HCT116 (cell line): ENCODE results near the gene PPP2R5B. TPM values are rescaled to one million over a fixed set of nuclear protein-coding genes. Genes with fewer than 3 reads are reported as not detected.
A peak's percentile ranks its signal among the peaks of the same experiment; 100 is the strongest.

Experiments
- ATAC-seq: fragments of 200-7000 bp; cut with Tn5 transposase; 2 replicates; pipeline ENCODE4 v1.9.1; 2020; ENCODE audit warnings: mild to moderate bottlenecking, moderate library complexity
- BruUV-seq: library from RNA; stranded (reverse); fragments of 400-500 nt; replicated peaks from 2 replicates; lab custom pipeline; 2021; lab: Mats Ljungman, UMichigan
- CTCF ChIA-PET: fragments of 300-600 bp; sonication (Branson Sonifier 250); formaldehyde crosslinking; loops from one replicate; lab custom pipeline; 2021; ENCODE audit warnings: antibody characterized with exemption; lab: Charles Lee
- POLR2A ChIA-PET: fragments of 300-600, 350-600 bp; sonication (Branson Sonifier 250); formaldehyde crosslinking; loops from one replicate; lab custom pipeline; 2021; ENCODE audit warnings: antibody characterized with exemption; lab: Charles Lee
- RAD21 ChIA-PET, 2 experiments: fragments of 300-600 bp; sonication (Branson Sonifier 250); formaldehyde crosslinking; loops; one replicate each; lab custom pipeline; 2023; ENCODE audit warnings: low total read pairs in 2 of 2; ENCODE audit not compliant: uncharacterized antibody in 2 of 2, unreplicated experiment in 2 of 2, low non-redundant PET in 1 of 2; lab: Charles Lee
- DNase-seq: peaks from one replicate; pipeline ENCODE4 v3.0.0-alpha.2; 2010; ENCODE audit warnings: low read depth, low spot score
- H2AFZ ChIP-seq: fragments of 200-600 bp; shearing (Covaris generic), sonication (generic); 2 replicates; pipeline ENCODE4 v1.6.1; 2017; ENCODE audit warnings: low read depth, mixed run types, mixed read lengths, antibody characterized with exemption, low read length; ENCODE audit not compliant: poor library complexity, severe bottlenecking
- H3K27ac ChIP-seq: 2 replicates; pipeline ENCODE4 v1.5.1; 2012; ENCODE audit warnings: low read depth, low read length
- H3K27me3 ChIP-seq: fragments of 200-600 bp; sonication (generic); 2 replicates; pipeline ENCODE4 v1.6.1; 2016; ENCODE audit warnings: mixed run types, low read length, mixed read lengths; ENCODE audit not compliant: insufficient read depth
- H3K36me3 ChIP-seq, 2 experiments: fragments of 200-500 bp in 1 of 2; fragments of 200-600 bp in 1 of 2; sonication (Bioruptor generic) in 1 of 2; sonication (generic) in 1 of 2; 2 replicates each; pipeline versions ENCODE4 v1.5.1 to v1.6.1; 2014 to 2016; ENCODE audit warnings: low read length in 2 of 2, inconsistent platforms in 1 of 2, mixed read lengths in 1 of 2, mixed run types in 1 of 2; ENCODE audit not compliant: insufficient read depth in 2 of 2, control insufficient read depth in 1 of 2
- H3K4me1 ChIP-seq, 2 experiments: fragments of 200-600 bp in 1 of 2; sonication (generic) in 1 of 2; 2 replicates each; pipeline versions ENCODE4 v1.5.1 to v1.6.1; 2012 to 2017; ENCODE audit warnings: low read length in 2 of 2, inconsistent platforms in 1 of 2, mild to moderate bottlenecking in 1 of 2, mixed read lengths in 1 of 2, mixed run types in 1 of 2, moderate library complexity in 1 of 2; ENCODE audit not compliant: insufficient read depth in 2 of 2, control insufficient read depth in 1 of 2
- H3K4me2 ChIP-seq: fragments of 200-600 bp; sonication (generic); 2 replicates; pipeline ENCODE4 v1.6.1; 2017; ENCODE audit warnings: mixed run types, low read length, mixed read lengths
- H3K4me3 ChIP-seq, 2 experiments: fragments of 200-600 bp in 1 of 2; sonication (generic) in 1 of 2; replicated peaks in 1 of 2; 2 replicates each; pipeline ENCODE4 v1.5.1; 2011 to 2016; ENCODE audit warnings: low read length in 2 of 2, control low read depth in 1 of 2, low read depth in 1 of 2, mild to moderate bottlenecking in 1 of 2, mixed read lengths in 1 of 2, mixed run types in 1 of 2
- H3K79me2 ChIP-seq: fragments of 200-600 bp; sonication (generic); 2 replicates; pipeline ENCODE4 v1.6.1; 2017; ENCODE audit warnings: mild to moderate bottlenecking, mixed run types, low read length, moderate library complexity, mixed read lengths; ENCODE audit not compliant: insufficient read depth
- H3K9ac ChIP-seq: fragments of 200-600 bp; sonication (generic); 2 replicates; pipeline ENCODE4 v1.6.1; 2016; ENCODE audit warnings: low read length, mixed read lengths
- H3K9me2 ChIP-seq: fragments of 200-600 bp; sonication (generic), shearing (Covaris generic); 2 replicates; pipeline ENCODE4 v1.6.1; 2017; ENCODE audit warnings: mixed run types, mild to moderate bottlenecking, moderate library complexity; ENCODE audit not compliant: insufficient read depth
- H3K9me3 ChIP-seq, 2 experiments: fragments of 200-500 bp in 1 of 2; fragments of 200-600 bp in 1 of 2; sonication (Bioruptor generic) in 1 of 2; sonication (generic) in 1 of 2; 2 replicates each; pipeline ENCODE4 v1.6.1; 2014 to 2017; ENCODE audit warnings: low read length in 2 of 2, mixed read lengths in 2 of 2, inconsistent platforms in 1 of 2, low read depth in 1 of 2, mild to moderate bottlenecking in 1 of 2, mixed run types in 1 of 2, moderate library complexity in 1 of 2; ENCODE audit not compliant: control insufficient read depth in 1 of 2, insufficient read depth in 1 of 2
- H4K20me1 ChIP-seq: fragments of 200-600 bp; sonication (generic), shearing (Covaris generic); 2 replicates; pipeline ENCODE4 v1.6.1; 2017; ENCODE audit warnings: mixed run types, mild to moderate bottlenecking, moderate library complexity; ENCODE audit not compliant: insufficient read depth
- CTCF ChIP-seq, 3 experiments: fragments of 200-600 bp in 1 of 3; sonication (generic) in 1 of 3; IDR thresholded peaks in 2 of 3; conservative IDR thresholded peaks in 1 of 3; 2 replicates each; pipeline ENCODE4 v1.5.1; 2012 to 2017; ENCODE audit warnings: low read depth in 2 of 3, low read length in 2 of 3, antibody characterized with exemption in 1 of 3, borderline replicate concordance in 1 of 3, control low read depth in 1 of 3, mild to moderate bottlenecking in 1 of 3, mixed read lengths in 1 of 3, mixed run types in 1 of 3, moderate library complexity in 1 of 3; ENCODE audit not compliant: insufficient read depth in 1 of 3
- EGR1 ChIP-seq: IDR thresholded peaks from 2 replicates; pipeline ENCODE4 v1.6.1; 2012; ENCODE audit warnings: low read depth
- EZH2 ChIP-seq: fragments of 200-600 bp; sonication (generic); IDR thresholded peaks from 2 replicates; pipeline ENCODE4 v1.6.1; 2017; ENCODE audit warnings: antibody characterized with exemption, mixed run types
- EZH2phosphoT487 ChIP-seq: fragments of 200-600 bp; IDR thresholded peaks from 2 replicates; pipeline ENCODE4 v1.6.1; 2018; ENCODE audit warnings: antibody characterized with exemption, borderline replicate concordance
- JUND ChIP-seq: IDR thresholded peaks from 2 replicates; pipeline ENCODE4 v1.6.1; 2012
- MAX ChIP-seq: IDR thresholded peaks from 2 replicates; pipeline ENCODE4 v1.6.1; 2012
- POLR2AphosphoS5 ChIP-seq: IDR thresholded peaks from 2 replicates; pipeline ENCODE4 v1.6.1; 2011; ENCODE audit warnings: mild to moderate bottlenecking, low read depth, low read length, moderate library complexity
- RAD21 ChIP-seq: IDR thresholded peaks from 2 replicates; pipeline ENCODE4 v1.6.1; 2012; ENCODE audit warnings: low read depth, mild to moderate bottlenecking
- REST ChIP-seq: IDR thresholded peaks from 2 replicates; pipeline ENCODE4 v1.6.1; 2012; ENCODE audit warnings: low read depth
- SIN3A ChIP-seq: IDR thresholded peaks from 2 replicates; pipeline ENCODE4 v1.6.1; 2012; ENCODE audit warnings: low read depth
- SP1 ChIP-seq: IDR thresholded peaks from 2 replicates; pipeline ENCODE4 v1.6.1; 2012; ENCODE audit warnings: low read depth
- TCF7L2 ChIP-seq: IDR thresholded peaks from 2 replicates; pipeline ENCODE4 v1.7.0; 2011; ENCODE audit warnings: borderline replicate concordance, inconsistent platforms; ENCODE audit not compliant: insufficient read depth, insufficient read length; ENCODE audit errors: extremely low read depth
- YY1 ChIP-seq: IDR thresholded peaks from 2 replicates; pipeline ENCODE4 v1.6.1; 2011; ENCODE audit warnings: low read length, low read depth, moderate library complexity, mild to moderate bottlenecking; ENCODE audit not compliant: insufficient replicate concordance; ENCODE audit errors: extremely low read depth
- ZFX ChIP-seq: fragments of 450-650 bp; IDR thresholded peaks from 2 replicates; pipeline ENCODE4 v1.6.1; 2017
- ZNF274 ChIP-seq: fragments of 200-500 bp; sonication (Bioruptor generic); IDR thresholded peaks from 2 replicates; pipeline ENCODE4 v1.6.1; 2014; ENCODE audit warnings: mild to moderate bottlenecking, low read depth, low read length, inconsistent platforms
- intact Hi-C: fragments of 100-400 bp; cut with micrococcal nuclease; formaldehyde crosslinking; loops from 2 replicates; pipeline ENCODE4 v1.10.0; 2022
- total RNA-seq: library from RNA; stranded (reverse); gene quantifications from one replicate; pipeline ENCODE4 v1.2.1, GENCODE V29; 2021; ENCODE audit not compliant: unreplicated experiment

The PPP2R5B gene
- total RNA-seq, 1 experiment from 2014 or later = 10.9 TPM

GRCh38 chr11:64877390-64878222 is 46.9 kb upstream of the PPP2R5B start:
- Histone ChIP-seq H4K20me1 (no peaks in the 10 kb centered on the region), H3K4me3 (peak overlapping the region; percentile 95 to 99), H3K9me2 (no peaks in the 10 kb centered on the region), H3K27me3 (no peaks in the 10 kb centered on the region), H2AFZ (no peak overlapping the region), H3K4me2 (peak overlapping the region; percentile 97), H3K79me2 (peaks cover 56% of the 10 kb centered on the region), H3K36me3 (peaks cover 12 to 28% of the 10 kb centered on the region in 2 experiments), H3K9ac (peak overlapping the region; percentile 86), H3K27ac (peak overlapping the region; percentile 84), H3K9me3 (no peaks in the 10 kb centered on the region), H3K4me1 (peaks cover 22 to 33% of the 10 kb centered on the region in 2 experiments)
- DNase-seq (no peak), ATAC-seq (peak; percentile 5)
- CTCF ChIA-PET = interaction anchor here (1.5 to 1.9 kb wide), 3 partner anchors 10 to 29 kb away, joined by 3 to 5 read pairs (median 4); no protein-coding TSS in a partner anchor
- POLR2A ChIA-PET = interaction anchor here (1.2 to 5.5 kb wide), 4 partner anchors 13 to 31 kb away, joined by 3 to 56 read pairs (median 24); partner anchors contain the start of gene CDC42BPG
- no TSS peak for BruUV-seq
- intact Hi-C loops = loop anchor here (1.0 kb wide), 2 partner anchors 30 to 150 kb away; partner anchors contain the start of gene SNX15
- TF ChIP-seq EGR1 (no peak), YY1 (no peak), EZH2phosphoT487 (no peak), EZH2 (no peak), POLR2AphosphoS5 (no peak), TCF7L2 (no peak), MAX (no peak), REST (no peak), JUND (no peak), CTCF (IDR thresholded peaks at IDR 0.05 in 2 of 3, conservative IDR thresholded peaks at IDR 0.05 in 1 of 3; ENCODE audit: borderline replicate concordance in 1 of 3, insufficient read depth in 1 of 3, low read depth in 2 of 3, low read length in 2 of 3) (no peak), ZFX (no peak), ZNF274 (no peak), SIN3A (no peak), SP1 (no peak), RAD21 (no peak)
- RAD21 ChIA-PET = interaction anchor here (0.7 to 1.4 kb wide), 2 partner anchors 22 to 29 kb away, joined by 3 read pairs; no protein-coding TSS in a partner anchor
